WTC11 (cell line): Measurements from ENCODE around the gene PDE8A.

Source experiments
- CTCF ChIP-seq: fragments of 200-600 bp; IDR thresholded peaks from 2 replicates; pipeline ENCODE4 v1.8.0; 2022; ENCODE audit warnings: antibody characterized with exemption
- GTF2I ChIP-seq: fragments of 250-450 bp; sonication (Bioruptor Pico); conservative IDR thresholded peaks from 2 replicates; pipeline ENCODE4 v1.4.0; 2021; ENCODE audit warnings: mild to moderate bottlenecking
- USF2 ChIP-seq: sonication (generic); formaldehyde crosslinking; IDR thresholded peaks from 2 replicates; pipeline ENCODE4 v1.8.1; 2023; ENCODE audit warnings: mild to moderate bottlenecking, missing genetic modification reagents, moderate library complexity
- ZBTB21 ChIP-seq: sonication (generic); formaldehyde crosslinking; IDR thresholded peaks from 2 replicates; pipeline ENCODE4 v1.8.1; 2023; ENCODE audit warnings: mild to moderate bottlenecking, missing genetic modification reagents, borderline replicate concordance

GRCh38 chr15:85151861-85152260 is 170.2 kb downstream of the PDE8A start:
- TF ChIP-seq CTCF (no peak), ZBTB21 (CRISPR knock-in tag) (no peak), GTF2I (CRISPR knock-in tag) (no peak), USF2 (no peak)
